ENCODE measurements around the gene ARSB. TPM values are rescaled to one million over a fixed set of nuclear protein-coding genes. Genes with fewer than 3 reads are reported as not detected.
A peak's percentile ranks its signal among the peaks of the same experiment; 100 is the strongest.

The ARSB gene
- total and polyA plus RNA-seq, 2 donors from 2014 or later: 8.3 to 16.4 TPM

GRCh38 chr5:78989080-78989479 is 4.0 kb upstream of the ARSB start:
- no peak for FAIRE-seq
- no peaks in the 10 kb centered on the region for H3K9me3 ChIP-seq (ENCODE audit: control insufficient read depth in 2 of 3, insufficient read depth in 1 of 3, low read length in 3 of 3)

GRCh38 chr5:78985725-78986223 is 664 bp upstream of the ARSB start:
- Histone ChIP-seq H3K27me3 (ENCODE audit: control insufficient read depth, insufficient read depth, low read length) (no peaks in the 10 kb centered on the region), H3K36me3 (ENCODE audit: control insufficient read depth in 2 of 3, insufficient read depth in 3 of 3, low read length in 3 of 3) (no peaks in the 10 kb centered on the region), H3K27ac (ENCODE audit: low read depth in 2 of 2, low read length in 2 of 2) (peak overlapping the region; percentile 90 to 95), H3K4me1 (ENCODE audit: control insufficient read depth in 2 of 3, insufficient read depth in 2 of 3, low read depth in 1 of 3, low read length in 3 of 3) (peaks cover 2 to 16% (median 6%) of the 10 kb centered on the region in 3 donors), H3K9me3 (ENCODE audit: control insufficient read depth in 2 of 3, insufficient read depth in 1 of 3, low read length in 3 of 3) (no peaks in the 10 kb centered on the region), H3K9ac (ENCODE audit: low read length in 3 of 3) (peak overlapping the region; percentile 30 to 74 (median 54)), H3K4me3 (ENCODE audit: low read length in 3 of 3) (peak overlapping the region; percentile 44 to 79 (median 62))
- FAIRE-seq (no peak), DNase-seq (peak in 3 of 5 donors; percentile 29 to 63 (median 62))
- intact Hi-C loops (cut with DNase I): no loop called here
- TF ChIP-seq CTCF (IDR thresholded peaks at IDR 0.05; ENCODE audit: borderline replicate concordance, extremely low read depth, insufficient read depth): no peak

More at GRCh38 chr5:78989080-78989479, 4.0 kb upstream of the ARSB start:
- TF ChIP-seq CTCF (IDR thresholded peaks at IDR 0.05; ENCODE audit: borderline replicate concordance, extremely low read depth, insufficient read depth): no peak
- no peaks in the 10 kb centered on the region for H3K27me3 ChIP-seq (ENCODE audit: control insufficient read depth, insufficient read depth, low read length)
- H3K27ac ChIP-seq (ENCODE audit: low read depth in 2 of 2, low read length in 2 of 2): no peak overlapping the region
- no peak overlapping the region for H3K4me3 ChIP-seq (ENCODE audit: low read length in 3 of 3)
- DNase-seq: no peak
- H3K9ac ChIP-seq (ENCODE audit: low read length in 3 of 3): no peak overlapping the region
- H3K36me3 ChIP-seq (ENCODE audit: control insufficient read depth in 2 of 3, insufficient read depth in 3 of 3, low read length in 3 of 3): no peaks in the 10 kb centered on the region
- intact Hi-C loops (cut with DNase I): no loop called here
- peaks cover 0 to 6% (median 0%) of the 10 kb centered on the region in 3 donors for H3K4me1 ChIP-seq (ENCODE audit: control insufficient read depth in 2 of 3, insufficient read depth in 2 of 3, low read depth in 1 of 3, low read length in 3 of 3)

GRCh38 chr5:78984439-78985115 is 533 bp downstream of the ARSB start:
- peak overlapping the region; percentile 90 to 95 for H3K27ac ChIP-seq (ENCODE audit: low read depth in 2 of 2, low read length in 2 of 2)
- peak overlapping the region; percentile 55 to 75 (median 74) for H3K9ac ChIP-seq (ENCODE audit: low read length in 3 of 3)
- H3K4me3 ChIP-seq (ENCODE audit: low read length in 3 of 3): peak overlapping the region; percentile 67 to 81 (median 79)
- H3K27me3 ChIP-seq (ENCODE audit: control insufficient read depth, insufficient read depth, low read length): no peaks in the 10 kb centered on the region
- H3K9me3 ChIP-seq (ENCODE audit: control insufficient read depth in 2 of 3, insufficient read depth in 1 of 3, low read length in 3 of 3): no peaks in the 10 kb centered on the region
- H3K4me1 ChIP-seq (ENCODE audit: control insufficient read depth in 2 of 3, insufficient read depth in 2 of 3, low read depth in 1 of 3, low read length in 3 of 3): peaks cover 2 to 20% (median 9%) of the 10 kb centered on the region in 3 donors
- no peaks in the 10 kb centered on the region for H3K36me3 ChIP-seq (ENCODE audit: control insufficient read depth in 2 of 3, insufficient read depth in 3 of 3, low read length in 3 of 3)
- peak; percentile 33 for TF ChIP-seq CTCF (IDR thresholded peaks at IDR 0.05; ENCODE audit: borderline replicate concordance, extremely low read depth, insufficient read depth)
- FAIRE-seq: no peak
- peak; percentile 92 to 96 (median 93) for DNase-seq
- intact Hi-C loops (cut with DNase I): no loop called here

Measured in kidney (tissue), 14 donors.